ENCODE data around the gene EFCAB5. TPM values are rescaled to one million over a fixed set of nuclear protein-coding genes. Genes with fewer than 3 reads are reported as not detected.

The EFCAB5 gene
- polyA plus RNA-seq, 1 donor (not counting 4 experiments of a cell fraction or from before 2014, with no cell fraction given) = 0.17 TPM

- TF ChIP-seq EZH2 (IDR thresholded peaks at IDR 0.05; ENCODE audit: low read length) (no peak), CTCF (optimal IDR thresholded peaks at IDR 0.05 in 1 of 3, IDR thresholded peaks at IDR 0.05 in 1 of 3, conservative IDR thresholded peaks at IDR 0.05 in 1 of 3; ENCODE audit: extremely low read depth in 1 of 3, insufficient read depth in 2 of 3, low read length in 3 of 3) (no peak)
- H3K27me3 ChIP-seq (ENCODE audit: control insufficient read depth, extremely low read depth, insufficient read depth, low read length) = no peaks in the 10 kb centered on the region
- H3K4me3 ChIP-seq (ENCODE audit: control insufficient read depth in 2 of 3, extremely low read depth in 1 of 3, insufficient read depth in 2 of 3, low read depth in 1 of 3, low read length in 3 of 3) = no peak overlapping the region
- H4K20me1 ChIP-seq (ENCODE audit: control insufficient read depth, extremely low read depth, insufficient read depth, low read length) = no peaks in the 10 kb centered on the region
- dilution Hi-C loops (cut with MboI; ENCODE audit: extremely low pct_ligation_motif_present, low sequenced_read_pairs) = no loop called here
- H3K27ac ChIP-seq (ENCODE audit: control insufficient read depth, insufficient read depth, low read length) = no peak overlapping the region
- DNase-seq (ENCODE audit: low read depth, low spot score) (no peak), FAIRE-seq (no peak)
- H3K9ac ChIP-seq (ENCODE audit: control insufficient read depth, extremely low read depth, insufficient read depth, low read length) = no peak overlapping the region
- no peak overlapping the region for H3K4me2 ChIP-seq (ENCODE audit: control insufficient read depth, extremely low read depth, insufficient read depth, low read depth, low read length)
- no peaks in the 10 kb centered on the region for H3K36me3 ChIP-seq (ENCODE audit: control insufficient read depth in 2 of 2, extremely low read depth in 1 of 2, insufficient read depth in 2 of 2, low read length in 2 of 2)
- peaks cover 82% of the 10 kb centered on the region for H3K79me2 ChIP-seq (ENCODE audit: control insufficient read depth, insufficient read depth, low read length)
- H3K9me3 ChIP-seq (ENCODE audit: control insufficient read depth, low read depth, low read length) = peaks cover 7% of the 10 kb centered on the region
- H3K4me1 ChIP-seq (ENCODE audit: control insufficient read depth, extremely low read depth, insufficient read depth, low read length) = peaks cover 5% of the 10 kb centered on the region
- H3K9me1 ChIP-seq (ENCODE audit: control insufficient read depth, extremely low read depth, insufficient read depth, low read length) = no peaks in the 10 kb centered on the region
- no peak overlapping the region for H2AFZ ChIP-seq (ENCODE audit: control insufficient read depth, low read length)
Observed at GRCh38 chr17:29905879-29906167, 35.6 kb upstream of the EFCAB5 start.

- no peak for TF ChIP-seq EZH2 (IDR thresholded peaks at IDR 0.05; ENCODE audit: low read length)
- Histone ChIP-seq H3K27me3 (ENCODE audit: control insufficient read depth, extremely low read depth, insufficient read depth, low read length) (no peaks in the 10 kb centered on the region), H4K20me1 (ENCODE audit: control insufficient read depth, extremely low read depth, insufficient read depth, low read length) (no peaks in the 10 kb centered on the region), H3K9me1 (ENCODE audit: control insufficient read depth, extremely low read depth, insufficient read depth, low read length) (no peaks in the 10 kb centered on the region), H3K4me2 (ENCODE audit: control insufficient read depth, extremely low read depth, insufficient read depth, low read depth, low read length) (no peak overlapping the region), H3K27ac (ENCODE audit: control insufficient read depth, insufficient read depth, low read length) (no peak overlapping the region), H3K4me1 (ENCODE audit: control insufficient read depth, extremely low read depth, insufficient read depth, low read length) (peaks cover 5% of the 10 kb centered on the region), H2AFZ (ENCODE audit: control insufficient read depth, low read length) (no peak overlapping the region), H3K9ac (ENCODE audit: control insufficient read depth, extremely low read depth, insufficient read depth, low read length) (no peak overlapping the region), H3K4me3 (ENCODE audit: control insufficient read depth in 2 of 3, extremely low read depth in 1 of 3, insufficient read depth in 2 of 3, low read depth in 1 of 3, low read length in 3 of 3) (no peak overlapping the region), H3K9me3 (ENCODE audit: control insufficient read depth, low read depth, low read length) (peaks cover 7% of the 10 kb centered on the region), H3K79me2 (ENCODE audit: control insufficient read depth, insufficient read depth, low read length) (peaks cover 82% of the 10 kb centered on the region), H3K36me3 (ENCODE audit: control insufficient read depth in 2 of 2, extremely low read depth in 1 of 2, insufficient read depth in 2 of 2, low read length in 2 of 2) (no peaks in the 10 kb centered on the region)
- dilution Hi-C loops (cut with MboI; ENCODE audit: extremely low pct_ligation_motif_present, low sequenced_read_pairs) = no loop called here
- no peak for FAIRE-seq
- no peak for DNase-seq (ENCODE audit: low read depth, low spot score)
Observed at GRCh38 chr17:29906969-29907368, 34.5 kb upstream of the EFCAB5 start.

Measured in keratinocyte (primary cell).